Liver (tissue), 3 donors: ENCODE results near the gene SHISAL1.

Experiments
- FOXA2 ChIP-seq: IDR thresholded peaks from 2 replicates; pipeline ENCODE4 v1.6.1; 2016; ENCODE audit warnings: antibody characterized with exemption
- HNF4G ChIP-seq: IDR thresholded peaks from 2 replicates; pipeline ENCODE4 v1.6.1; 2016; ENCODE audit warnings: antibody characterized with exemption
- RAD21 ChIP-seq, 2 donors: IDR thresholded peaks; 2 replicates each; pipeline ENCODE4 v1.6.1; 2016; ENCODE audit warnings: antibody characterized with exemption in 2 of 2, mild to moderate bottlenecking in 2 of 2
- RXRA ChIP-seq, 2 donors: IDR thresholded peaks; 2 replicates each; pipeline ENCODE4 v1.6.1; 2017 to 2018; ENCODE audit warnings: antibody characterized with exemption in 2 of 2, mild to moderate bottlenecking in 1 of 2
- TF ChIP-seq, protein P1 (sequence below): fragments of 150-350 bp; IDR thresholded peaks from 2 replicates; pipeline ENCODE4 v1.5.1; 2017; ENCODE audit warnings: improper control_type of control experiment, low read depth, low read length; ENCODE audit not compliant: missing input control
- TF ChIP-seq, protein P2 (sequence below): IDR thresholded peaks from 2 replicates; pipeline ENCODE4 v1.6.1; 2016; ENCODE audit warnings: antibody characterized with exemption
- donor health status: healthy.
- donor health status: healthy.

DNA sequence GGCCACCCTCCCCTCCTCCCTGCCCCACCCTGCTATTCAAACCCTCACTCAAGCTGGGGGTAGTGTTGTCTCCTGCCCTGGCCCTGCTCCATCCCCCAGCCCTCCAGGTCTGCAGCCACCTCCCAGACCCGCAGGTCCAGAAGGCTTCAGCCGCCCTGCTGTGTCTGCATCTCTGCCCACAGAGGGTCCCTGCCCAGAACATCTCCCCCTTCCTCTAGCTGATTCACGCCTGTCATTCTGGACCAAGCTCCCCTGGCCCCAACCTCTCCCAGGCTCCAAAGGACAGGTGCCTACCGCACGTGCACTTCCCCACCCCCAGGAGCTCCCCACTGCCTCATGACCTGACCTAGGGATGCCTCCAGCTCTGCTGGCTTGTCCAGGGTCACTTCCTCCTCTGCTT, 16.0 kb upstream of the SHISAL1 start:
- TF ChIP-seq, protein P1, sequence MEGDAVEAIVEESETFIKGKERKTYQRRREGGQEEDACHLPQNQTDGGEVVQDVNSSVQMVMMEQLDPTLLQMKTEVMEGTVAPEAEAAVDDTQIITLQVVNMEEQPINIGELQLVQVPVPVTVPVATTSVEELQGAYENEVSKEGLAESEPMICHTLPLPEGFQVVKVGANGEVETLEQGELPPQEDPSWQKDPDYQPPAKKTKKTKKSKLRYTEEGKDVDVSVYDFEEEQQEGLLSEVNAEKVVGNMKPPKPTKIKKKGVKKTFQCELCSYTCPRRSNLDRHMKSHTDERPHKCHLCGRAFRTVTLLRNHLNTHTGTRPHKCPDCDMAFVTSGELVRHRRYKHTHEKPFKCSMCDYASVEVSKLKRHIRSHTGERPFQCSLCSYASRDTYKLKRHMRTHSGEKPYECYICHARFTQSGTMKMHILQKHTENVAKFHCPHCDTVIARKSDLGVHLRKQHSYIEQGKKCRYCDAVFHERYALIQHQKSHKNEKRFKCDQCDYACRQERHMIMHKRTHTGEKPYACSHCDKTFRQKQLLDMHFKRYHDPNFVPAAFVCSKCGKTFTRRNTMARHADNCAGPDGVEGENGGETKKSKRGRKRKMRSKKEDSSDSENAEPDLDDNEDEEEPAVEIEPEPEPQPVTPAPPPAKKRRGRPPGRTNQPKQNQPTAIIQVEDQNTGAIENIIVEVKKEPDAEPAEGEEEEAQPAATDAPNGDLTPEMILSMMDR, result no peak
- TF ChIP-seq RXRA (IDR thresholded peaks at IDR 0.05), result no peak
- TF ChIP-seq FOXA2, result no peak
- no peak for TF ChIP-seq RAD21 (IDR thresholded peaks at IDR 0.05)
- TF ChIP-seq HNF4G, result no peak
- TF ChIP-seq, protein P2, sequence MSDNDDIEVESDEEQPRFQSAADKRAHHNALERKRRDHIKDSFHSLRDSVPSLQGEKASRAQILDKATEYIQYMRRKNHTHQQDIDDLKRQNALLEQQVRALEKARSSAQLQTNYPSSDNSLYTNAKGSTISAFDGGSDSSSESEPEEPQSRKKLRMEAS, result no peak
